HG03135 (cell line): ENCODE results near the gene COL17A1.

Experiments
- ATAC-seq: cut with Tn5 transposase; IDR thresholded peaks from one replicate; pipeline ENCODE4 v1.9.1; 2021; ENCODE audit warnings: mild to moderate bottlenecking, moderate library complexity; ENCODE audit not compliant: unreplicated experiment

COL17A1 gene

DNA sequence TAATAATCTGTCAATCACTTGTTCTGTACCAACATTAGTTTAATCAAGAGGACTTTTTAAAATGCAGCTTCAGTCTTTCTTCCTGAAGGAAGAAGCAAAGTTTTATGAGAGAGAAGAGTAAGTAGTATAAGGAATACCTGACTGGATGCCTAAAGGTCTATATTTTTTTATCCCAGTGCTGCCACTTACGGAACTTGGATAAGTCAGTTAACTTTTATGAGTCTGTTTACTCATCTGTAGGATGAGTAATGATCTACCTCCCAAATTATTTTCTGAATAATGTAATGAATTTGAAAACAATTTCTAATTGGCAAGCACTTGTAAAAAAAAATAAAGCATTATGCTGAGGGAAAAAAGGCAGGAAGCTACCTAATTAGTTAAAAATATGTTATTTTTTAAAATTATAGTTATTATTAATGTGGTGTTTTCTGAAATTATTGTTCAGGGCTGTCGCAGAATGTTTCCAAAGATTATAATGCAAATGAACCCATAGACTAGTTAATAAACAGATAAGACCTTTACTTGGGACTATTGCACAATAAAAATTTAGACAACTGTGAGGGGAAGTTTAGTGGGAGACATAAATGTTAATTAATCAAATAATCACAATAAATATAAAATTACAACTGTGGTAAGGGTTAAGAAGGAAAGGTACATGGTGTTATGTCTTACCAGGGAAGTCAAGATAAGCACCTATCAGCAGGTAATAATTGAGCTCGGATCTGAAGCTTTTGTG is 94.1 kb downstream of the COL17A1 start:
- ATAC-seq = no peak

- no peak for ATAC-seq
These were observed 95.1 kb downstream of the COL17A1 start for GRCh38 chr10:103990531-103990930.

GRCh38 chr10:103990121-103990520 is 95.6 kb downstream of the COL17A1 start:
- no peak for ATAC-seq

DNA sequence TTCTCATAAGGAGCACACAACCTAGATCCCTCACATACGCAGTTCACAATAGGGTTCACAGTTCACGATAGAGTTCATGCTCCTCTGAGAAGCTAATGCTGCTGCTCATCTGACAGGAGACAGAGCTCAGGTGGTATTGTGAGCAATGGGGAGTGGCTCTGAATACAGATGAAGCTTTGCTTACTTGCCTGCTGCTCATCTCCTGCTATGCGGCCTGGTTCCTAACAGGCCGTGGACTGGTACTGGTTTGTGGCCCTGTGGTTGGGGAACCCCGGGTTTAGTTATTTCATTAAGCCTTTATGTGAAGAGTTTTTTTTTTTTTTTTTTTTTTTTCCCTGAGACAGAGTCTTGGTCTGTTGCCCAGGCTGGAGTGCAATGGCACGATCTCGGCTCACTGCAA is 99.3 kb downstream of the COL17A1 start:
- no peak for ATAC-seq

GRCh38 chr10:103985726-103986125 is 100.0 kb downstream of the COL17A1 start:
- ATAC-seq = no peak

- peak; percentile 82 for ATAC-seq
These were observed 102.2 kb downstream of the COL17A1 start for GRCh38 chr10:103983367-103983911.

- ATAC-seq = no peak
These were observed 103.0 kb downstream of the COL17A1 start for GRCh38 chr10:103982639-103983038.
